ENCODE results near the gene TBCB. TPM values are rescaled to one million over a fixed set of nuclear protein-coding genes. Genes with fewer than 3 reads are reported as not detected.
"Not testable (repeated sequence)": the region's sequence is repeated elsewhere in the genome, so short reads cannot be mapped to it uniquely, and the experiment has no call there.

The TBCB gene
- total RNA-seq, 1 experiment from 2014 or later = 158 TPM

DNA sequence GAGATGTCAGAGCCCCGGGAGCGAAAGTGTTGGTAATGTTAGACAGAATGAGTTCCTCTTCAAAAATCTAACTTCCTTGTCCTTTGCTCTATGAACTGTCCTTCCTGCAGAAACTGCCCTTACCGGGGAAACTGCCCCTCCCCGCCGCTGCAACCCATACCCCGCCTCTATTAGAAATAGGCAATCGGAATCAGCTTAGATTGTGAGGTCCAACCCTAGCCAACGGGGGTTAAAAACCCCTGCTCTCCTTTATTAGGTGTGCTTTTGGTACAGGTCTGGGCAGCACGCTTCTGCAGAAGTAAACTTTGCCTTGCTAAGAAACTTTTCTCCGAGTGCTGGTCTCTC lies 13.1 kb downstream of the TBCB start:
- peaks cover 10% of the 10 kb centered on the region for H3K36me3 ChIP-seq (ENCODE audit: insufficient read depth, low read length, poor library complexity, severe bottlenecking)
- H3K4me3 ChIP-seq (ENCODE audit: low read depth, low read length, poor library complexity, severe bottlenecking) = peak overlapping the region; percentile 49
- intact Hi-C loops (cut with micrococcal nuclease; ENCODE audit: unreplicated experiment) = loop anchor here (1.0 to 2.0 kb wide), 2 partner anchors 42 to 364 kb away; no protein-coding TSS in a partner anchor
- H3K9me3 ChIP-seq (ENCODE audit: low read depth, low read length, poor library complexity, severe bottlenecking) = no peaks in the 10 kb centered on the region
- POLR2A ChIA-PET (ENCODE audit: low non-redundant PET) = interaction anchor here (0.6 kb wide), 2 partner anchors 778 to 1939 kb away, joined by 3 to 7 read pairs; no protein-coding TSS in a partner anchor
- TF ChIP-seq EZH2 (IDR thresholded peaks at IDR 0.05; ENCODE audit: borderline replicate concordance, low read depth, low read length, poor library complexity, severe bottlenecking) = no peak
- TF ChIP-seq CTCF (conservative IDR thresholded peaks at IDR 0.05; ENCODE audit: low read depth, low read length) = no peak
- CTCF ChIA-PET = interaction anchor here (0.7 to 1.1 kb wide), 2 partner anchors 13 to 41 kb away, joined by 4 to 21 read pairs; partner anchors contain the start of gene TBCB
- H3K27me3 ChIP-seq (replicated peaks; ENCODE audit: insufficient read depth, low read depth, low read length, poor library complexity) = no peaks in the 10 kb centered on the region
- no TSS peak for BruUV-seq (replicated peaks)
- no peak for DNase-seq (ENCODE audit: low spot score)
- no peaks in the 10 kb centered on the region for H3K4me1 ChIP-seq (ENCODE audit: insufficient read depth, low read length, poor library complexity, severe bottlenecking)
- H3K27ac ChIP-seq (ENCODE audit: low read depth, low read length, poor library complexity, severe bottlenecking) = peak overlapping the region; percentile 90

- POLR2A ChIA-PET (ENCODE audit: low non-redundant PET) = not testable (repeated sequence)
Observed at GRCh38 chr19:36131221-36131620, 16.0 kb downstream of the TBCB start.

DNA sequence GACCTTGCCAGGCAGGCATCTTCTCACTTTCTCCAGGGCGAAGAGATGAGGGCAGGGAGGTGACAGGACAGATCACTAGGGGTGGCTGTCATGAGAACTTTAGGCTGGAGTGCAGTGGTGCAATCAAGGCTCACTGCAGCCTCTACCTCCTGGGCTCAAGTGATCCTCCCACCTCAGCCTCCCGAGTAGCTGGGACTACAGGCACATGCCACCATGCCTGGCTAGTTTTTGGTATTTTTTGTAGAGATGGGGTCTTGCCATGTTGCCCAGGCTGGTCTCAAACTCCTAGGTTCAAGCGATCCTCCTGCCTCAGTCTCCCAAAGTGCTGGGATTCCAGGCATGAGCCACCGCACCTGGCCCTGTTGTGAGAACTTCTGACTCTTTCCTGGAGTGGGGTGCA lies 19.6 kb downstream of the TBCB start:
- H3K4me1 ChIP-seq (ENCODE audit: insufficient read depth, low read length, poor library complexity, severe bottlenecking); BruUV-seq (replicated peaks); H3K4me3 ChIP-seq (ENCODE audit: low read depth, low read length, poor library complexity, severe bottlenecking); H3K27ac ChIP-seq (ENCODE audit: low read depth, low read length, poor library complexity, severe bottlenecking); CTCF ChIA-PET; DNase-seq (ENCODE audit: low spot score); H3K27me3 ChIP-seq (replicated peaks; ENCODE audit: insufficient read depth, low read depth, low read length, poor library complexity); H3K9me3 ChIP-seq (ENCODE audit: low read depth, low read length, poor library complexity, severe bottlenecking); H3K36me3 ChIP-seq (ENCODE audit: insufficient read depth, low read length, poor library complexity, severe bottlenecking); intact Hi-C loops (cut with micrococcal nuclease; ENCODE audit: unreplicated experiment); POLR2A ChIA-PET (ENCODE audit: low non-redundant PET): not testable (repeated sequence)

More at GRCh38 chr19:36131221-36131620, 16.0 kb downstream of the TBCB start:
- intact Hi-C loops (cut with micrococcal nuclease; ENCODE audit: unreplicated experiment); H3K4me1 ChIP-seq (ENCODE audit: insufficient read depth, low read length, poor library complexity, severe bottlenecking); DNase-seq (ENCODE audit: low spot score); H3K9me3 ChIP-seq (ENCODE audit: low read depth, low read length, poor library complexity, severe bottlenecking); H3K4me3 ChIP-seq (ENCODE audit: low read depth, low read length, poor library complexity, severe bottlenecking); BruUV-seq (replicated peaks); H3K27me3 ChIP-seq (replicated peaks; ENCODE audit: insufficient read depth, low read depth, low read length, poor library complexity); H3K36me3 ChIP-seq (ENCODE audit: insufficient read depth, low read length, poor library complexity, severe bottlenecking); CTCF ChIA-PET; H3K27ac ChIP-seq (ENCODE audit: low read depth, low read length, poor library complexity, severe bottlenecking): not testable (repeated sequence)

- intact Hi-C loops (cut with micrococcal nuclease; ENCODE audit: unreplicated experiment) = no loop called here
- ChIA-PET CTCF (no interaction called here), POLR2A (ENCODE audit: low non-redundant PET) (interaction anchor here (0.6 kb wide), 1 partner anchor 22 kb away, joined by 4 read pairs; the partner anchor contains the start of gene POLR2I)
- H3K4me1 ChIP-seq (ENCODE audit: insufficient read depth, low read length, poor library complexity, severe bottlenecking) = peaks cover 10% of the 10 kb centered on the region
- H3K27ac ChIP-seq (ENCODE audit: low read depth, low read length, poor library complexity, severe bottlenecking) = no peak overlapping the region
- peaks cover under 1% of the 10 kb centered on the region for H3K36me3 ChIP-seq (ENCODE audit: insufficient read depth, low read length, poor library complexity, severe bottlenecking)
- no peak overlapping the region for H3K4me3 ChIP-seq (ENCODE audit: low read depth, low read length, poor library complexity, severe bottlenecking)
- no TSS peak for BruUV-seq (replicated peaks)
- TF ChIP-seq CTCF (conservative IDR thresholded peaks at IDR 0.05; ENCODE audit: low read depth, low read length) = no peak
- TF ChIP-seq EZH2 (IDR thresholded peaks at IDR 0.05; ENCODE audit: borderline replicate concordance, low read depth, low read length, poor library complexity, severe bottlenecking) = no peak
- H3K27me3 ChIP-seq (replicated peaks; ENCODE audit: insufficient read depth, low read depth, low read length, poor library complexity) = no peaks in the 10 kb centered on the region
- no peaks in the 10 kb centered on the region for H3K9me3 ChIP-seq (ENCODE audit: low read depth, low read length, poor library complexity, severe bottlenecking)
- peak; percentile 46 for DNase-seq (ENCODE audit: low spot score)
Observed at GRCh38 chr19:36136964-36137686, 21.9 kb downstream of the TBCB start.
